Activated CD8-positive, alpha-beta T cell treated with anti-CD3 and anti-CD28 coated beads for 36 hours (primary cell): ENCODE data around the gene CD274. TPM values are rescaled to one million over a fixed set of nuclear protein-coding genes. Genes with fewer than 3 reads are reported as not detected.

ENCODE experiments used
- ATAC-seq: fragments of 200-7000 bp; cut with Tn5 transposase; one replicate; pipeline ENCODE4 v1.10.0; 2021; ENCODE audit warnings: mild to moderate bottlenecking, moderate library complexity
- CTCF ChIA-PET: fragments of 350-600 bp; sonication (Branson Sonifier 250); formaldehyde crosslinking; loops from one replicate; lab custom pipeline; 2021; ENCODE audit warnings: antibody characterized with exemption; lab: Charles Lee
- POLR2A ChIA-PET: fragments of 350-600 bp; sonication (Branson Sonifier 250); formaldehyde crosslinking; loops from one replicate; lab custom pipeline; 2021; ENCODE audit warnings: antibody characterized with exemption; lab: Charles Lee
- DNase-seq: peaks from one replicate; pipeline ENCODE4 v3.0.0-alpha.2; 2020
- H3K27ac Mint-ChIP-seq: one replicate; pipeline ENCODE4 v1.8.0; 2021; ENCODE audit warnings: mild to moderate bottlenecking, mixed read lengths
- H3K27me3 Mint-ChIP-seq: one replicate; pipeline ENCODE4 v1.8.0; 2021; ENCODE audit warnings: mixed read lengths
- H3K36me3 Mint-ChIP-seq: one replicate; pipeline ENCODE4 v1.8.0; 2021; ENCODE audit warnings: low read depth, mixed read lengths
- H3K4me1 Mint-ChIP-seq: one replicate; pipeline ENCODE4 v1.8.0; 2021; ENCODE audit warnings: low read depth, mixed read lengths
- H3K4me3 Mint-ChIP-seq: one replicate; pipeline ENCODE4 v1.8.0; 2021; ENCODE audit warnings: mild to moderate bottlenecking, moderate library complexity, mixed read lengths
- H3K9me3 Mint-ChIP-seq: one replicate; pipeline ENCODE4 v1.8.0; 2021; ENCODE audit warnings: mixed read lengths
- CTCF ChIP-seq: fragments of 200-600 bp; IDR thresholded peaks from one replicate; pipeline ENCODE4 v1.8.0; 2022; ENCODE audit warnings: antibody characterized with exemption, mild to moderate bottlenecking
- intact Hi-C: fragments of 100-400 bp; cut with micrococcal nuclease; formaldehyde crosslinking; loops from one replicate; pipeline ENCODE4 v1.10.0; 2022
- total RNA-seq, 2 experiments: library from RNA; stranded (reverse); gene quantifications; one replicate each; pipeline ENCODE4 v1.2.3, GENCODE V29; 2021

The CD274 gene
- total RNA-seq, 2 experiments from 2014 or later = 12.2 to 13.7 TPM

- Mint-ChIP-seq H3K4me3 (no peak overlapping the region), H3K36me3 (no peaks in the 10 kb centered on the region), H3K27me3 (no peaks in the 10 kb centered on the region), H3K9me3 (no peaks in the 10 kb centered on the region), H3K4me1 (peaks cover 45% of the 10 kb centered on the region), H3K27ac (no peak overlapping the region)
- intact Hi-C loops = no loop called here
- TF ChIP-seq CTCF = no peak
- DNase-seq (no peak), ATAC-seq (no peak)
- CTCF ChIA-PET = interaction anchor here (2.2 kb wide), 1 partner anchor 63 kb away, joined by 7 read pairs; the partner anchor contains the start of gene CD274
- POLR2A ChIA-PET = no interaction called here
Measured at GRCh38 chr9:5512658-5513452, 62.5 kb downstream of the CD274 start.

- ChIA-PET POLR2A (no interaction called here), CTCF (no interaction called here)
- Mint-ChIP-seq H3K4me3 (no peak overlapping the region), H3K9me3 (no peaks in the 10 kb centered on the region), H3K27ac (no peak overlapping the region), H3K4me1 (peaks cover 51% of the 10 kb centered on the region), H3K36me3 (no peaks in the 10 kb centered on the region), H3K27me3 (no peaks in the 10 kb centered on the region)
- no peak for ATAC-seq
- intact Hi-C loops = no loop called here
- no peak for TF ChIP-seq CTCF
- no peak for DNase-seq
Measured at GRCh38 chr9:5513966-5514616, 63.7 kb downstream of the CD274 start.

- H3K4me3 Mint-ChIP-seq = no peak overlapping the region
- intact Hi-C loops = loop anchor here (5.0 kb wide), 1 partner anchor 57 kb away; no protein-coding TSS in a partner anchor
Measured at GRCh38 chr9:5514617-5515260, 64.4 kb downstream of the CD274 start.

GRCh38 chr9:5515261-5515650, 64.9 kb downstream of the CD274 start:
- ChIA-PET POLR2A (no interaction called here), CTCF (no interaction called here)
- ATAC-seq (no peak), DNase-seq (no peak)
- H3K4me1 Mint-ChIP-seq = peaks cover 48% of the 10 kb centered on the region
- H3K4me3 Mint-ChIP-seq = no peak overlapping the region
- H3K27ac Mint-ChIP-seq = no peak overlapping the region
- intact Hi-C loops = loop anchor here (5.0 kb wide), 1 partner anchor 58 kb away; no protein-coding TSS in a partner anchor
- no peak for TF ChIP-seq CTCF
- H3K36me3 Mint-ChIP-seq = no peaks in the 10 kb centered on the region
- no peaks in the 10 kb centered on the region for H3K27me3 Mint-ChIP-seq
- no peaks in the 10 kb centered on the region for H3K9me3 Mint-ChIP-seq

More at GRCh38 chr9:5514617-5515260, 64.4 kb downstream of the CD274 start:
- DNase-seq = no peak
- no peaks in the 10 kb centered on the region for H3K9me3 Mint-ChIP-seq
- H3K4me1 Mint-ChIP-seq = peaks cover 53% of the 10 kb centered on the region
- TF ChIP-seq CTCF = no peak
- no peaks in the 10 kb centered on the region for H3K36me3 Mint-ChIP-seq
- no peaks in the 10 kb centered on the region for H3K27me3 Mint-ChIP-seq
- no peak overlapping the region for H3K27ac Mint-ChIP-seq
- no peak for ATAC-seq
- ChIA-PET POLR2A (no interaction called here), CTCF (no interaction called here)
